A549 (cell line): Measurements from ENCODE around the gene NUB1. TPM values are rescaled to one million over a fixed set of nuclear protein-coding genes. Genes with fewer than 3 reads are reported as not detected.

Source experiments
- ATAC-seq, 2 experiments: fragments of 200-7000 bp in 1 of 2; fragments of >200 bp in 1 of 2; cut with Nextera tagmentation in 1 of 2; cut with Tn5 transposase in 1 of 2; 3 replicates each; pipeline versions ENCODE4 v1.8.0 to v1.9.1; 2018 to 2020; ENCODE audit warnings: mild to moderate bottlenecking in 1 of 2, moderate library complexity in 1 of 2
- CTCF ChIA-PET: fragments of 300-600 bp; sonication (Branson Sonifier 250); formaldehyde crosslinking; extraction: SDS; loops from one replicate; lab custom pipeline; 2021; ENCODE audit warnings: antibody characterized with exemption, inconsistent platforms; lab: Yijun Ruan, JAX
- POLR2A ChIA-PET: fragments of 350-600 bp; formaldehyde crosslinking; extraction: SDS; loops from one replicate; lab custom pipeline; 2021; ENCODE audit warnings: antibody characterized with exemption, inconsistent platforms; lab: Yijun Ruan, JAX
- DNase-seq, 2 experiments: peaks; one replicate each; pipeline versions ENCODE4 v3.0.0 to v3.0.0-alpha.2; 2011 to 2016; ENCODE audit warnings: low read depth in 1 of 2, low spot score in 1 of 2
- FAIRE-seq: peaks from 2 replicates; lab custom pipeline; 2011; peaks lifted over from hg19 to GRCh38; lab: Jason Lieb, UNC
- H3K27ac ChIP-seq, 2 experiments: fragments of >200 bp; sonication (Bioruptor Twin); formaldehyde crosslinking; 3 replicates each; pipeline ENCODE4 v1.5.1; 2016 to 2017
- H3K4me1 ChIP-seq: fragments of >200 bp; sonication (Bioruptor Twin); formaldehyde crosslinking; 3 replicates; pipeline ENCODE4 v1.6.1; 2016
- H3K4me2 ChIP-seq: fragments of >200 bp; sonication (Bioruptor Twin); formaldehyde crosslinking; 3 replicates; pipeline ENCODE4 v1.6.1; 2016
- H3K4me3 ChIP-seq: fragments of >200 bp; sonication (Bioruptor Twin); formaldehyde crosslinking; 3 replicates; pipeline ENCODE4 v1.5.1; 2016
- H3K9me3 ChIP-seq: fragments of >200 bp; sonication (Bioruptor Twin); formaldehyde crosslinking; 3 replicates; pipeline ENCODE4 v1.6.1; 2016
- CBX2 ChIP-seq: fragments of 200-600 bp; sonication (generic); IDR thresholded peaks from 2 replicates; pipeline ENCODE4 v1.6.1; 2016; ENCODE audit warnings: low read depth, mild to moderate bottlenecking, borderline replicate concordance
- CEBPB ChIP-seq, 2 experiments: fragments of >200 bp in 1 of 2; sonication (Bioruptor Twin) in 1 of 2; formaldehyde crosslinking in 1 of 2; IDR thresholded peaks; 2 replicates each; pipeline ENCODE4 v1.6.1; 2012 to 2016
- CHD2 ChIP-seq: fragments of 150-350 bp; IDR thresholded peaks from 2 replicates; pipeline ENCODE4 v1.6.1; 2014; ENCODE audit warnings: low read length; ENCODE audit not compliant: partially characterized antibody
- EHF ChIP-seq: fragments of 250-450 bp; sonication (Bioruptor Pico); IDR thresholded peaks from 2 replicates; pipeline ENCODE4 v1.5.0; 2020; ENCODE audit warnings: mild to moderate bottlenecking
- EHMT2 ChIP-seq: fragments of 200-600 bp; sonication (generic); IDR thresholded peaks from 2 replicates; pipeline ENCODE4 v1.6.1; 2016; ENCODE audit warnings: antibody characterized with exemption, low read depth, mild to moderate bottlenecking, moderate library complexity
- EP300 ChIP-seq, 2 experiments: fragments of >200 bp; sonication (Bioruptor Twin); formaldehyde crosslinking; IDR thresholded peaks; 2 replicates in 1 of 2; 3 replicates in 1 of 2; pipeline ENCODE4 v1.6.1; 2016 to 2017
- ESRRA ChIP-seq: fragments of 150-350 bp; IDR thresholded peaks from 2 replicates; pipeline ENCODE4 v1.6.1; 2014; ENCODE audit warnings: mild to moderate bottlenecking, low read length, borderline replicate concordance
- FOSL2 ChIP-seq, 2 experiments: fragments of 450-650 bp in 1 of 2; fragments of >200 bp in 1 of 2; sonication (Bioruptor Twin) in 1 of 2; formaldehyde crosslinking; IDR thresholded peaks; 2 replicates each; pipeline versions ENCODE4 v1.5.0 to v1.6.1; 2016 to 2020; ENCODE audit warnings: mild to moderate bottlenecking in 1 of 2, moderate library complexity in 1 of 2
- GATA3 ChIP-seq: IDR thresholded peaks from 2 replicates; pipeline ENCODE4 v1.6.1; 2012; ENCODE audit warnings: borderline replicate concordance
- HOXA7 ChIP-seq: fragments of 250-450 bp; sonication (Bioruptor Pico); IDR thresholded peaks from 2 replicates; pipeline ENCODE4 v1.5.0; 2020; ENCODE audit warnings: mild to moderate bottlenecking, moderate library complexity
- KDM5A ChIP-seq: fragments of 200-600 bp; sonication (generic); IDR thresholded peaks from 2 replicates; pipeline ENCODE4 v1.6.1; 2016; ENCODE audit warnings: antibody characterized with exemption, mild to moderate bottlenecking
- MAFK ChIP-seq: fragments of 450-650 bp; IDR thresholded peaks from 2 replicates; pipeline ENCODE4 v1.6.1; 2014; ENCODE audit not compliant: partially characterized antibody
- NR3C1 ChIP-seq: fragments of >200 bp; sonication (Bioruptor Twin); formaldehyde crosslinking; IDR thresholded peaks from 3 replicates; pipeline ENCODE4 v1.6.1; 2017
- PHF8 ChIP-seq: fragments of 200-600 bp; sonication (generic); IDR thresholded peaks from 2 replicates; pipeline ENCODE4 v1.6.1; 2016; ENCODE audit warnings: low read depth, mild to moderate bottlenecking, antibody characterized with exemption, moderate library complexity, borderline replicate concordance
- POLR2AphosphoS2 ChIP-seq: conservative IDR thresholded peaks from 2 replicates; pipeline ENCODE4 v1.6.1; 2012; ENCODE audit warnings: low read length, improper control_type of control experiment, inconsistent platforms
- SREBF2 ChIP-seq: fragments of 450-650 bp; IDR thresholded peaks from 2 replicates; pipeline ENCODE4 v1.6.1; 2014; ENCODE audit warnings: mild to moderate bottlenecking, moderate library complexity
- TFCP2L1 ChIP-seq: fragments of 250-450 bp; sonication (Bioruptor Pico); IDR thresholded peaks from 2 replicates; pipeline ENCODE4 v1.5.0; 2021; ENCODE audit warnings: mild to moderate bottlenecking
- TP53 ChIP-seq: fragments of 250-450 bp; sonication (Bioruptor Pico); IDR thresholded peaks from 2 replicates; pipeline ENCODE4 v1.5.0; 2021; ENCODE audit warnings: mild to moderate bottlenecking, moderate library complexity
- ZC3H11A ChIP-seq: fragments of 450-650 bp; IDR thresholded peaks from 2 replicates; pipeline ENCODE4 v1.6.1; 2014; ENCODE audit warnings: antibody characterized with exemption, mild to moderate bottlenecking
- ZSCAN20 ChIP-seq: fragments of 250-450 bp; sonication (Bioruptor Pico); IDR thresholded peaks from 2 replicates; pipeline ENCODE4 v1.8.0; 2022; ENCODE audit warnings: mild to moderate bottlenecking, moderate library complexity
- WGBS: methylation state at CpG from one replicate; pipeline ENCODE4 v1.1.6; 2017; ENCODE audit errors: missing lambda C conversion rate; 5-methylcytosine and 5-hydroxymethylcytosine counted together
- polyA plus RNA-seq, 4 experiments: library from polyadenylated mRNA; depleted of rRNA in 3 of 4; stranded (reverse); fragments of >200 nt; fragmentation: RNase III in 1 of 4; extraction: RNeasy Plus Mini Kit Qiagen cat#74134 plus additional on column Dnase treatment in 1 of 4; gene quantifications; 2 replicates in 3 of 4; 3 replicates in 1 of 4; pipeline ENCODE4 v1.2.3, GENCODE V29; 2011 to 2017
- TF ChIP-seq, protein P1 (sequence below): fragments of 200-600 bp; sonication (generic); IDR thresholded peaks from 2 replicates; pipeline ENCODE4 v1.6.1; 2016; ENCODE audit warnings: antibody characterized with exemption, mild to moderate bottlenecking, moderate library complexity
- TF ChIP-seq, protein P2 (sequence below): IDR thresholded peaks from 2 replicates; pipeline ENCODE4 v1.6.1; 2012
- TF ChIP-seq, protein P3 (sequence below): fragments of 450-650 bp; IDR thresholded peaks from 2 replicates; pipeline ENCODE4 v1.6.1; 2014; ENCODE audit warnings: antibody characterized with exemption
- TF ChIP-seq, protein P4 (sequence below): fragments of 250-450 bp; sonication (Bioruptor Pico); IDR thresholded peaks from 2 replicates; pipeline ENCODE4 v1.5.0; 2021; ENCODE audit warnings: mild to moderate bottlenecking, moderate library complexity, borderline replicate concordance
- TF ChIP-seq, protein P5 (sequence below): IDR thresholded peaks from 2 replicates; pipeline ENCODE4 v1.6.1; 2012

The NUB1 gene
- polyA plus RNA-seq, 2 of the 4 experiments (the other 2 are of a cell fraction): 45.0 to 105 TPM

DNA sequence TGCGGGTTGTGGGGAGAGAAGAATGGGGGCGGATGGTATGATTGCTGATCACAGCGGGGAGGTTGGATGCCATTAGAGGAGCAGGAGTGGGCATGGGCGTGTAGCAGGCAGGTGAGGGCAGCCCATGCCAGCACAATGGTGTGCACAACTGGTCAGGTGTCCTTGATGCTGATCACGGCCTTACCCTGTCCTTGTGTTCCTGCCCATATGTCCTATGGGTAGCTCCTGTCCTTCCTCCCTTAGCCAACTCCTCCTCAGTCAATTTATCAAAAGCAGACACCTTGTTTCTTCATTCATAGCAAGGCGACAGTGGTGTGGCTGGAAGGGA lies 37.5 kb downstream of the NUB1 start:
- FAIRE-seq: no peak
- no peaks in the 10 kb centered on the region for H3K9me3 ChIP-seq
- H3K4me3 ChIP-seq: no peak overlapping the region
- 83% methylated on average over 6 of the region's 6 CpGs for WGBS
- DNase-seq: no peak
- no peak for ATAC-seq
- 0 out of 3 replicates have a peak, but pooled peaks cover 2% of the 10 kb centered on the region for H3K4me1 ChIP-seq
- CTCF ChIA-PET: interaction anchor here (1.0 to 21.5 kb wide), 3 partner anchors 11 to 68 kb away, joined by 6 to 438 read pairs (median 24); partner anchors contain the start of gene CRYGN
- TF ChIP-seq CHD2 (no peak), TP53 (CRISPR knock-in tag) (no peak), ESRRA (no peak), SREBF2 (no peak), TFCP2L1 (CRISPR knock-in tag) (no peak), EP300 (IDR thresholded peaks at IDR 0.05) (no peak), KDM5A (no peak), POLR2AphosphoS2 (no peak), MAFK (no peak)
- no peak overlapping the region for H3K4me2 ChIP-seq
- H3K27ac ChIP-seq: no peak overlapping the region
- POLR2A ChIA-PET: no interaction called here

DNA sequence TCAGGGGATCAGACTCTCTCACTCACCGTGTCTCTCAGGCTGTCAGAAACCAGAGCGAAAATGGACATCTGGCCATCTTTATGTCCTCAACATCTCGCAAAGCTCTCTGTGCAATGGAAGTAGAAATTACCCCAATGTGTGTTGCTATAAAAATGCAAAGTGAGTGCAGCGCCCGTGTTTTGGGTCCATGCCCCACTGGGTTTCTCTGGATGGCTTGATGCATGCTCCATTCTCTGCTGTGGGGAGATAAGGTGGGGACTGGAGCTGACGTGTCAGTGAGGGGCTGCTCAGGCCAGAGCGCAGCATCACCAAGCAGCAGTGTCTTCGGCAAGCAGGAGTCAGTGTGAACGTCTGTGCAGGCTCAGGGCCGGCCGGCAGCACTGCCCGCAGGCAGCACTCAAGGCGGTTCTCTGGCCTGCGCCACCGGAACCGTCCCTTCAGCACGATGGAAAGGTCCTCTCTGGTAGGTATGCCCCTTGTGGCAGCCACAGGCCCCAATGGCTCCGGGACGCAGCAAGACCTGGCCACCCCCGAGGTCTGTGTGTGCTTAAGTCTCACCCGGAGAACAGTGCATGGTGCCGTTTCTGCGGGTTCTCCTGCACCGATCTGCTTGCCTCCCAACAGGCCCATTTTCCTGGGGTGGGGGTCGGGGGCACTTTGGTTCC lies 38.1 kb downstream of the NUB1 start:
- Histone ChIP-seq H3K4me1 (0 out of 3 replicates have a peak, but pooled peaks cover 2% of the 10 kb centered on the region), H3K4me3 (no peak overlapping the region), H3K9me3 (no peaks in the 10 kb centered on the region), H3K27ac (no peak overlapping the region), H3K4me2 (no peak overlapping the region)
- CTCF ChIA-PET: interaction anchor here (1.1 to 21.5 kb wide), 3 partner anchors 8 to 68 kb away, joined by 3 to 438 read pairs (median 24); partner anchors contain the start of gene CRYGN
- FAIRE-seq: no peak
- 86% methylated on average over 23 of the region's 25 CpGs for WGBS
- POLR2A ChIA-PET: no interaction called here
- no peak for TF ChIP-seq FOSL2 (IDR thresholded peaks at IDR 0.05)
- no peak for TF ChIP-seq FOSL2 (CRISPR knock-in tag; IDR thresholded peaks at IDR 0.05)
- no peak for TF ChIP-seq HOXA7 (CRISPR knock-in tag)
- TF ChIP-seq, protein P1, sequence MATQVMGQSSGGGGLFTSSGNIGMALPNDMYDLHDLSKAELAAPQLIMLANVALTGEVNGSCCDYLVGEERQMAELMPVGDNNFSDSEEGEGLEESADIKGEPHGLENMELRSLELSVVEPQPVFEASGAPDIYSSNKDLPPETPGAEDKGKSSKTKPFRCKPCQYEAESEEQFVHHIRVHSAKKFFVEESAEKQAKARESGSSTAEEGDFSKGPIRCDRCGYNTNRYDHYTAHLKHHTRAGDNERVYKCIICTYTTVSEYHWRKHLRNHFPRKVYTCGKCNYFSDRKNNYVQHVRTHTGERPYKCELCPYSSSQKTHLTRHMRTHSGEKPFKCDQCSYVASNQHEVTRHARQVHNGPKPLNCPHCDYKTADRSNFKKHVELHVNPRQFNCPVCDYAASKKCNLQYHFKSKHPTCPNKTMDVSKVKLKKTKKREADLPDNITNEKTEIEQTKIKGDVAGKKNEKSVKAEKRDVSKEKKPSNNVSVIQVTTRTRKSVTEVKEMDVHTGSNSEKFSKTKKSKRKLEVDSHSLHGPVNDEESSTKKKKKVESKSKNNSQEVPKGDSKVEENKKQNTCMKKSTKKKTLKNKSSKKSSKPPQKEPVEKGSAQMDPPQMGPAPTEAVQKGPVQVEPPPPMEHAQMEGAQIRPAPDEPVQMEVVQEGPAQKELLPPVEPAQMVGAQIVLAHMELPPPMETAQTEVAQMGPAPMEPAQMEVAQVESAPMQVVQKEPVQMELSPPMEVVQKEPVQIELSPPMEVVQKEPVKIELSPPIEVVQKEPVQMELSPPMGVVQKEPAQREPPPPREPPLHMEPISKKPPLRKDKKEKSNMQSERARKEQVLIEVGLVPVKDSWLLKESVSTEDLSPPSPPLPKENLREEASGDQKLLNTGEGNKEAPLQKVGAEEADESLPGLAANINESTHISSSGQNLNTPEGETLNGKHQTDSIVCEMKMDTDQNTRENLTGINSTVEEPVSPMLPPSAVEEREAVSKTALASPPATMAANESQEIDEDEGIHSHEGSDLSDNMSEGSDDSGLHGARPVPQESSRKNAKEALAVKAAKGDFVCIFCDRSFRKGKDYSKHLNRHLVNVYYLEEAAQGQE: no peak
- TF ChIP-seq SREBF2: no peak
- TF ChIP-seq, protein P2, sequence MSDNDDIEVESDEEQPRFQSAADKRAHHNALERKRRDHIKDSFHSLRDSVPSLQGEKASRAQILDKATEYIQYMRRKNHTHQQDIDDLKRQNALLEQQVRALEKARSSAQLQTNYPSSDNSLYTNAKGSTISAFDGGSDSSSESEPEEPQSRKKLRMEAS: no peak
- TF ChIP-seq, protein P3, sequence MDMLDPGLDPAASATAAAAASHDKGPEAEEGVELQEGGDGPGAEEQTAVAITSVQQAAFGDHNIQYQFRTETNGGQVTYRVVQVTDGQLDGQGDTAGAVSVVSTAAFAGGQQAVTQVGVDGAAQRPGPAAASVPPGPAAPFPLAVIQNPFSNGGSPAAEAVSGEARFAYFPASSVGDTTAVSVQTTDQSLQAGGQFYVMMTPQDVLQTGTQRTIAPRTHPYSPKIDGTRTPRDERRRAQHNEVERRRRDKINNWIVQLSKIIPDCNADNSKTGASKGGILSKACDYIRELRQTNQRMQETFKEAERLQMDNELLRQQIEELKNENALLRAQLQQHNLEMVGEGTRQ: no peak
- TF ChIP-seq GATA3: no peak
- no peak for TF ChIP-seq ZSCAN20
- TF ChIP-seq CEBPB (IDR thresholded peaks at IDR 0.05): no peak
- no peak for TF ChIP-seq NR3C1
- TF ChIP-seq, protein P4, sequence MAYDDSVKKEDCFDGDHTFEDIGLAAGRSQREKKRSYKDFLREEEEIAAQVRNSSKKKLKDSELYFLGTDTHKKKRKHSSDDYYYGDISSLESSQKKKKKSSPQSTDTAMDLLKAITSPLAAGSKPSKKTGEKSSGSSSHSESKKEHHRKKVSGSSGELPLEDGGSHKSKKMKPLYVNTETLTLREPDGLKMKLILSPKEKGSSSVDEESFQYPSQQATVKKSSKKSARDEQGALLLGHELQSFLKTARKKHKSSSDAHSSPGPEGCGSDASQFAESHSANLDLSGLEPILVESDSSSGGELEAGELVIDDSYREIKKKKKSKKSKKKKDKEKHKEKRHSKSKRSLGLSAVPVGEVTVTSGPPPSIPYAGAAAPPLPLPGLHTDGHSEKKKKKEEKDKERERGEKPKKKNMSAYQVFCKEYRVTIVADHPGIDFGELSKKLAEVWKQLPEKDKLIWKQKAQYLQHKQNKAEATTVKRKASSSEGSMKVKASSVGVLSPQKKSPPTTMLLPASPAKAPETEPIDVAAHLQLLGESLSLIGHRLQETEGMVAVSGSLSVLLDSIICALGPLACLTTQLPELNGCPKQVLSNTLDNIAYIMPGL: no peak
- no peak for TF ChIP-seq PHF8
- TF ChIP-seq, protein P5, sequence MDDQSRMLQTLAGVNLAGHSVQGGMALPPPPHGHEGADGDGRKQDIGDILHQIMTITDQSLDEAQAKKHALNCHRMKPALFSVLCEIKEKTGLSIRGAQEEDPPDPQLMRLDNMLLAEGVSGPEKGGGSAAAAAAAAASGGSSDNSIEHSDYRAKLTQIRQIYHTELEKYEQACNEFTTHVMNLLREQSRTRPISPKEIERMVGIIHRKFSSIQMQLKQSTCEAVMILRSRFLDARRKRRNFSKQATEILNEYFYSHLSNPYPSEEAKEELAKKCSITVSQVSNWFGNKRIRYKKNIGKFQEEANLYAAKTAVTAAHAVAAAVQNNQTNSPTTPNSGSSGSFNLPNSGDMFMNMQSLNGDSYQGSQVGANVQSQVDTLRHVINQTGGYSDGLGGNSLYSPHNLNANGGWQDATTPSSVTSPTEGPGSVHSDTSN: no peak
- no peak for TF ChIP-seq ZC3H11A
- TF ChIP-seq CBX2: no peak
- TF ChIP-seq EHF: no peak
- no peak for TF ChIP-seq EHMT2
- ATAC-seq: peak; percentile 10 to 14; a peak in 1 of 6 replicates
- DNase-seq: no peak
